Measurements from ENCODE around the gene NDUFB6.

DNA sequence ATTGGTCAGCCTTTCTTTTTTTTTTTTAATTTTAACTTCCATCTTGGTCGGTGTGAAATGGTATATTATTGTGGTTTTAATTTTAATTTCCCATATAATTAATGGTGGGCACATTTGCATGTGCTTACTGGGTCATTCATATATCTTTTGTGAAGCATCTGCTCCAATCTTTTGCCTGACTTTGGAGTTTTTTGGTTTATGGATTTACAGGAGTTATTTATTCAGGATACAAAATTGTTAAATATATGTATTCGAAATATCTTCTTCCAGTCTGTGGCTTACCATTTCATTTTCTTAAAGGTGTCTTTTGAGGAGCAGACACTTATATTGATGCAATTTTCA is 46.3 kb downstream of the NDUFB6 start:
- TF ChIP-seq, protein P1, sequence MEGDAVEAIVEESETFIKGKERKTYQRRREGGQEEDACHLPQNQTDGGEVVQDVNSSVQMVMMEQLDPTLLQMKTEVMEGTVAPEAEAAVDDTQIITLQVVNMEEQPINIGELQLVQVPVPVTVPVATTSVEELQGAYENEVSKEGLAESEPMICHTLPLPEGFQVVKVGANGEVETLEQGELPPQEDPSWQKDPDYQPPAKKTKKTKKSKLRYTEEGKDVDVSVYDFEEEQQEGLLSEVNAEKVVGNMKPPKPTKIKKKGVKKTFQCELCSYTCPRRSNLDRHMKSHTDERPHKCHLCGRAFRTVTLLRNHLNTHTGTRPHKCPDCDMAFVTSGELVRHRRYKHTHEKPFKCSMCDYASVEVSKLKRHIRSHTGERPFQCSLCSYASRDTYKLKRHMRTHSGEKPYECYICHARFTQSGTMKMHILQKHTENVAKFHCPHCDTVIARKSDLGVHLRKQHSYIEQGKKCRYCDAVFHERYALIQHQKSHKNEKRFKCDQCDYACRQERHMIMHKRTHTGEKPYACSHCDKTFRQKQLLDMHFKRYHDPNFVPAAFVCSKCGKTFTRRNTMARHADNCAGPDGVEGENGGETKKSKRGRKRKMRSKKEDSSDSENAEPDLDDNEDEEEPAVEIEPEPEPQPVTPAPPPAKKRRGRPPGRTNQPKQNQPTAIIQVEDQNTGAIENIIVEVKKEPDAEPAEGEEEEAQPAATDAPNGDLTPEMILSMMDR (IDR thresholded peaks at IDR 0.05), result no peak
- no peak for TF ChIP-seq POLR2A (IDR thresholded peaks at IDR 0.05)

Measured in Peyer's patch (tissue), 4 donors.